OCI-LY7 (cell line): ENCODE results near the gene NXF1. TPM values are rescaled to one million over a fixed set of nuclear protein-coding genes. Genes with fewer than 3 reads are reported as not detected.

Experiments
- BruUV-seq: library from RNA; stranded (reverse); fragments of 400-500 nt; replicated peaks from 2 replicates; lab custom pipeline; 2021; lab: Mats Ljungman, UMichigan
- CTCF ChIA-PET: fragments of 300-600 bp; sonication (Branson Sonifier 250); formaldehyde crosslinking; loops from one replicate; lab custom pipeline; 2022; ENCODE audit warnings: antibody characterized with exemption; ENCODE audit not compliant: unreplicated experiment; lab: Charles Lee
- POLR2A ChIA-PET: fragments of 300-600 bp; sonication (Branson Sonifier 250); formaldehyde crosslinking; loops from one replicate; lab custom pipeline; 2022; ENCODE audit warnings: antibody characterized with exemption; lab: Charles Lee
- DNase-seq: peaks from one replicate; pipeline ENCODE4 v3.0.0-alpha.2; 2015; ENCODE audit warnings: low spot score
- H2AFZ ChIP-seq: fragments of 200-600 bp; sonication (generic), shearing (Covaris generic); 2 replicates; pipeline ENCODE4 v1.6.1; 2014; ENCODE audit warnings: mild to moderate bottlenecking, antibody characterized with exemption, low read length, moderate library complexity
- H3K27ac ChIP-seq: fragments of 200-600 bp; sonication (generic); 2 replicates; pipeline ENCODE4 v1.5.1; 2014; ENCODE audit warnings: mixed run types, low read depth, mild to moderate bottlenecking, moderate library complexity, low read length, inconsistent platforms; ENCODE audit not compliant: poor library complexity, severe bottlenecking
- H3K36me3 ChIP-seq: fragments of 200-600 bp; sonication (generic); 2 replicates; pipeline ENCODE4 v1.6.1; 2014; ENCODE audit warnings: mild to moderate bottlenecking, antibody characterized with exemption, low read length, moderate library complexity, mixed read lengths; ENCODE audit not compliant: insufficient read depth
- H3K4me1 ChIP-seq: fragments of 200-600 bp; sonication (generic); 2 replicates; pipeline ENCODE4 v1.5.1; 2014; ENCODE audit warnings: mild to moderate bottlenecking, low read length; ENCODE audit not compliant: insufficient read depth, poor library complexity, severe bottlenecking
- H3K4me2 ChIP-seq: fragments of 200-600 bp; sonication (generic); 2 replicates; pipeline ENCODE4 v1.6.1; 2014; ENCODE audit warnings: mild to moderate bottlenecking, low read length
- H3K4me3 ChIP-seq: fragments of 200-600 bp; sonication (generic); 2 replicates; pipeline ENCODE4 v1.5.1; 2014; ENCODE audit warnings: mild to moderate bottlenecking, low read depth, low read length; ENCODE audit not compliant: poor library complexity, severe bottlenecking
- H3K79me2 ChIP-seq: fragments of 200-600 bp; sonication (generic); 2 replicates; pipeline ENCODE4 v1.6.1; 2016; ENCODE audit warnings: low read depth, mild to moderate bottlenecking, low read length, moderate library complexity, mixed read lengths; ENCODE audit not compliant: insufficient read depth
- H3K9me2 ChIP-seq: fragments of 200-600 bp; sonication (generic); 2 replicates; pipeline ENCODE4 v1.6.1; 2016; ENCODE audit warnings: mild to moderate bottlenecking, low read length, mixed read lengths; ENCODE audit not compliant: insufficient read depth
- H3K9me3 ChIP-seq: fragments of 200-600 bp; sonication (generic); 2 replicates; pipeline ENCODE4 v1.6.1; 2014; ENCODE audit warnings: mild to moderate bottlenecking, mixed run types, low read length, mixed read lengths
- H4K20me1 ChIP-seq: fragments of 200-600 bp; sonication (generic); 2 replicates; pipeline ENCODE4 v1.6.1; 2014; ENCODE audit warnings: mild to moderate bottlenecking, antibody characterized with exemption, low read length, moderate library complexity, mixed read lengths; ENCODE audit not compliant: insufficient read depth
- EZH2phosphoT487 ChIP-seq: fragments of 200-600 bp; sonication (generic); IDR thresholded peaks from 2 replicates; pipeline ENCODE4 v1.6.1; 2018; ENCODE audit warnings: low read depth, borderline replicate concordance, mild to moderate bottlenecking, mixed run types, antibody characterized with exemption, low read length, moderate library complexity, mixed read lengths
- intact Hi-C: fragments of 100-400 bp; cut with micrococcal nuclease; formaldehyde crosslinking; loops from one replicate; pipeline ENCODE4 v1.10.0; 2022; ENCODE audit not compliant: unreplicated experiment
- total RNA-seq, 2 experiments: library from RNA; depleted of rRNA in 1 of 2; stranded (reverse); fragments of >200 nt in 1 of 2; shearing (Covaris generic) in 1 of 2; gene quantifications; 2 replicates each; pipeline ENCODE4 v1.2.3, GENCODE V29; 2014 to 2022
- TF ChIP-seq, protein P1 (sequence below): fragments of 200-600 bp; sonication (generic); conservative IDR thresholded peaks from 2 replicates; pipeline ENCODE4 v1.5.1; 2014; ENCODE audit warnings: mild to moderate bottlenecking, antibody characterized with exemption, low read length, moderate library complexity, mixed read lengths

Gene NXF1
- total RNA-seq, 2 experiments from 2014 or later: 53.3 to 62.0 TPM

DNA sequence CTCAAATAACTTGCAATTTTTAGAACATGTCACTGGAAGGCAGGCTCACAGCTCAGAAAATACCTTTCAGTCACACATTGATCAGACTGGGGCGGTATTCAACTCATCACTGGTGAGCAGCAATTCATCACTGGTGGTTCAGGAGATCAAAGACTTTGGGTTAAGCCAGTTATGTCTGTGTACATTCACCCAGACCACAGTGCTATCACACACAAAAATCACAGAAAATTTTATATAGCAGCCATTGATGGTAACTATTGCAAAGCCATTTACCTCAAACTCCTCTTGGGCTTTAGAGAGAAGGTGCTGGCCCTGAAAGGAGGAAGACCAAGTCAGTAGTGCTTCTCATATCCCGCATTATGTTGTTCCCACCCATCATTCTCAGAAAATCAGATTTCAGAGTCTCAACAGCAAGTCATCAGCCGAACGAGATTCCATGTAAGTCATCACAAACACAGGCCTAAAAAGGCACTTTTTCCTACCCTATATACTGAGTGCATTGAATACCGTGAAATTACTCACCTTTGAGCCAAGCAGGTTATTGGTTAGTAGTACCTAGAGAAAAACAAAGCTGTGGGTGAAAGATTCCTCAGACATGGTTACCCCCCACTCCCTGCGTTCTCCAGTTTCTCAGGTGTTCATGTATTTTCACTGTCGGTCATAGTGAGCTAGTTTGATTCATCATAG lies 48.2 kb upstream of the NXF1 start:
- H3K9me2 ChIP-seq: no peaks in the 10 kb centered on the region
- peaks cover 69% of the 10 kb centered on the region for H3K36me3 ChIP-seq
- TF ChIP-seq EZH2phosphoT487: no peak
- TF ChIP-seq, protein P1, sequence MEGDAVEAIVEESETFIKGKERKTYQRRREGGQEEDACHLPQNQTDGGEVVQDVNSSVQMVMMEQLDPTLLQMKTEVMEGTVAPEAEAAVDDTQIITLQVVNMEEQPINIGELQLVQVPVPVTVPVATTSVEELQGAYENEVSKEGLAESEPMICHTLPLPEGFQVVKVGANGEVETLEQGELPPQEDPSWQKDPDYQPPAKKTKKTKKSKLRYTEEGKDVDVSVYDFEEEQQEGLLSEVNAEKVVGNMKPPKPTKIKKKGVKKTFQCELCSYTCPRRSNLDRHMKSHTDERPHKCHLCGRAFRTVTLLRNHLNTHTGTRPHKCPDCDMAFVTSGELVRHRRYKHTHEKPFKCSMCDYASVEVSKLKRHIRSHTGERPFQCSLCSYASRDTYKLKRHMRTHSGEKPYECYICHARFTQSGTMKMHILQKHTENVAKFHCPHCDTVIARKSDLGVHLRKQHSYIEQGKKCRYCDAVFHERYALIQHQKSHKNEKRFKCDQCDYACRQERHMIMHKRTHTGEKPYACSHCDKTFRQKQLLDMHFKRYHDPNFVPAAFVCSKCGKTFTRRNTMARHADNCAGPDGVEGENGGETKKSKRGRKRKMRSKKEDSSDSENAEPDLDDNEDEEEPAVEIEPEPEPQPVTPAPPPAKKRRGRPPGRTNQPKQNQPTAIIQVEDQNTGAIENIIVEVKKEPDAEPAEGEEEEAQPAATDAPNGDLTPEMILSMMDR: no peak
- H3K4me1 ChIP-seq: peaks cover 30% of the 10 kb centered on the region
- H2AFZ ChIP-seq: no peak overlapping the region
- ChIA-PET CTCF (interaction anchor here (1.0 kb wide), 1 partner anchor 11 kb away, joined by 3 read pairs; no protein-coding TSS in a partner anchor), POLR2A (interaction anchor here (0.5 to 5.1 kb wide), 13 partner anchors 8 to 262 kb away, joined by 3 to 70 read pairs (median 6); partner anchors contain the start of genes C11orf98, CSKMT, NXF1 and SLC3A2)
- no TSS peak for BruUV-seq
- peak overlapping the region; percentile 94 for H3K4me3 ChIP-seq
- H3K27ac ChIP-seq: peak overlapping the region; percentile 92
- peak overlapping the region; percentile 99 for H3K4me2 ChIP-seq
- intact Hi-C loops: no loop called here
- H3K79me2 ChIP-seq: peaks cover 63% of the 10 kb centered on the region
- peaks cover 52% of the 10 kb centered on the region for H4K20me1 ChIP-seq
- DNase-seq: no peak
- H3K9me3 ChIP-seq: no peaks in the 10 kb centered on the region

DNA sequence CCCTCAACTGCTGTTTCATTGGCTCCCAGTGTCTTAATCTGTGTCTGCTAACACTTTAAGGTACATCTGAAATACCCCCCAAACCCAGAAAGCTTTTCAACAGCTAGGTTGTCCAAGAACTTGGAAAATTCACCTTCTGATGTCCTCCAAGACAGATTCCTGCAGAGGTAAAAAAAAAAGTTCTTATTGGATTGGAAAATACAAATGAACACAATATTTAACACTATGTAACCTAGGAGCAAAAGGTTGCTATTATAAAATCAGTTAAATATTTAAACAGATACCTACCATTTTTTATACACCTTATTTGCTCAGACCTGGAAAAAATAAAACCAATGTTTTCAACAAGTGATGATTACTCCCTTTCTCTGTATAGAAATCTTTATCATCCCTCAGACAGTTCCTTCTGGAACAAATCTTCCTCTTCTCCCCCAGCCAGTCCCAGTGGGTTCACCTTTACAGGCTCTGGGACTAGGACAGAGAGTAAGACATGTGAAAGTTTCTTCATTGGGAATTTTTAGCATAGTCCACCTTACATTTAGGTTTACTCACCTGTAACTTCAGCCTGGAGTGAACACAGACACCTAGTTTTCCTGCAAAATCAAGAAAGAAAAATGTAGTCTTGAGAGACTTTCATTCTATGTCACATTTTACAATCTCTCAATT lies 47.4 kb upstream of the NXF1 start:
- intact Hi-C loops: no loop called here
- H3K79me2 ChIP-seq: peaks cover 55% of the 10 kb centered on the region
- H3K9me2 ChIP-seq: no peaks in the 10 kb centered on the region
- no peak for DNase-seq
- H3K4me2 ChIP-seq: peak overlapping the region; percentile 99
- H3K9me3 ChIP-seq: no peaks in the 10 kb centered on the region
- peaks cover 45% of the 10 kb centered on the region for H4K20me1 ChIP-seq
- H3K4me3 ChIP-seq: peak overlapping the region; percentile 94
- H3K27ac ChIP-seq: peak overlapping the region; percentile 92
- no peak for TF ChIP-seq EZH2phosphoT487
- TF ChIP-seq, protein P1: no peak
- no TSS peak for BruUV-seq
- peaks cover 61% of the 10 kb centered on the region for H3K36me3 ChIP-seq
- H3K4me1 ChIP-seq: peaks cover 30% of the 10 kb centered on the region
- ChIA-PET POLR2A (interaction anchor here (0.6 to 3.8 kb wide), 4 partner anchors 9 to 80 kb away, joined by 4 to 15 read pairs (median 6); partner anchors contain the start of gene WDR74), CTCF (no interaction called here)
- H2AFZ ChIP-seq: no peak overlapping the region
